Measurements from ENCODE around the gene MRNIP.
"Not testable (repeated sequence)": the region's sequence is repeated elsewhere in the genome, so short reads cannot be mapped to it uniquely, and the experiment has no call there.

Gene MRNIP

DNA sequence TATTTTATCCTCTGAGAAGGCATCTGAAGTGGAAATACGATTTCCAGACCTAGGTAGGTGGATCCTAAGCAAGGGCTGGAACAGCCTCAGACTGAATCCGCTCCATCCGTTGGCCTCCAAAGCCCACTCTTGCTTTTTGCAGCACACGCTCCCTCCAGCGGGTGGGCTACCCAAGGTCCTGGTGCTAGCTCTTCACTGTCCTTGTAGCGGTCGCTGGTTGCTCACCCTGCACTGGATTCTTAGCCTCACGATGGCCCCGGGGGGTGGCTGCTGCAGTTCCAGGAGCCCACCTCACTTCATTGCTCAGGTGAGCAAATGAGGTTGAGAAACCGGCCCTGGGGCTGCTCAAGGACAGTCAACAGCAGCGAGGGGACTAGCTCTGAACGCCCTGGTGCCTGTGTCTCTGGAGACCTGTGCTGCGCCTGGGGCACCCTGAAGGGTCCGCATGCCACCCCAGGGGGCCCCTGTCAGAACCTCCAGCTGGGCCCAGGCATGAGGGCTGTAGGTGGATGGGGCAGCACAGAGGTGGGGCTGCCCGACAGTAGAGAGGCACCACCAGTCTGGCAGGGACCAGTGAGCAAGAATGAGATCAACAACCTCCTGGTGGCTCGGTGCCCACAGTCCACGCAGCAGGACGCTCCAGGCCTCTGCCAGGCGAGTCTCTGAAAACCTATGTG is 56.3 kb downstream of the MRNIP start:
- DNase-seq, result no peak

DNA sequence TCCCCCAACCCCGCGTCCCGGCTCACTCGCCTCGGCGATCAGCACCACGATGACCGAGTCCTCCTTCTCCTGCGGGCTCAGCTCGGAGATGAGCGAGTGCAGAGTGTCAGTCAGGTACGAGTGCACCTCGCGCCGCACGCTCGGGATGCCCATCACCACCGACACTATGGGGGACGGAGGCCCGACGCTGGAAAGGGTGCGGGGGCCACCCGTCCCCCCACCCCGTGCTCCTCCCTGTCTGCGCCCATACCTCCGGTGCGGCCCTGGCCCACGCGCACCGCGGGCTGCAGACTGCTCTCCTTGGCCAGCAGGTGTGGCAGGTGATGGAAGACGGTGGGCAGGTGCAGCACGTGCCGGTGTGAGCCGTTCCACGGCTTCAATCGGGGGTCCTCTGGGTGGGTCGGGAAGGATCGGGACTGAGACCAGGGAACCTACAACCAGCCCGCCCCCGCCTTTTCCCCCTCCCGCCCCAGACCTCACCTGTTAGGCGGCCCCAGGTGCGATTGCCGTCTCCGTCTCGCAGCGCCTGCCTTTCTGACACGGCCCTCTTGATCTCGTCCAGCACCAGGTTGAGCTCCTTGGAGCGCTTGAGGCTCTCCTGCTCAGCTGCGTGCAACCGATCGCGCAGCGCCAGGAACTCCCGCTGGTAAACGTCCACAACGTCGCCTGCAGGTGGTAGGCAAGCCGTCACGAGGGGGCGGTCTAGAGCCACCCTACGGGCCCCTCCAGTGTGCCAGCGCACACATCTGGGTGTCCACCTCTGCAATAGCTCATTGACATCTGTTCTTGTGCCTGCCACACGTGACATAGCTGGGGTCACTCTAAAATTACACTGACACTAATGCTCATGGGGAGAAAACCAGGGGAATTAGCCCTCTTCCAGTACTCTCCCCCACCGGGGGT is 57.1 kb downstream of the MRNIP start:
- no peak for DNase-seq

DNA sequence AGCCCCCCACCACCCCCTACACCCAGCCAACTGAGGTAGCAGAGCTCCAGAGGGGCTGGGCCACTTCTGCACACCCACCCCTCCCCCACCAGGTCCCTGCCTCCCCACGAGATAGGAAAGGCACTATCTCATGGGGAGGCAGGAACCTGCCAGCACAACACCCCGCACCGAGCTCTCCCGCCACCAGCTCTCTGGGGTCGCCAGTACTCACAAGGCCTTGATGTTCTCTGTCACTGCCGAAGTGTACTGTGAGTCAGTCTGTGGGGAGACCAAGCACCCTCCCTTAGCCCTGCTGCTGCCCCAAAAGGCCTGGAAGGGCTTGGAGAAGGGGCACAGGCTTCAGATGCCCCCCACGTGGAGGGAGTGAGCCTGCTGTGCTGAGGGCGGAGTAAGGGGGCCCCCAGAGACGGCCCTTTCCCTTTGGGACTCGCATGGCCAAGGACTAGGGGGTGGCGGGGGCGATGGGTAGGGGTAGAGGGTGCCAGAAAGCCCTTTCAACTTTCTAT is 57.9 kb downstream of the MRNIP start:
- DNase-seq, result no peak

DNA sequence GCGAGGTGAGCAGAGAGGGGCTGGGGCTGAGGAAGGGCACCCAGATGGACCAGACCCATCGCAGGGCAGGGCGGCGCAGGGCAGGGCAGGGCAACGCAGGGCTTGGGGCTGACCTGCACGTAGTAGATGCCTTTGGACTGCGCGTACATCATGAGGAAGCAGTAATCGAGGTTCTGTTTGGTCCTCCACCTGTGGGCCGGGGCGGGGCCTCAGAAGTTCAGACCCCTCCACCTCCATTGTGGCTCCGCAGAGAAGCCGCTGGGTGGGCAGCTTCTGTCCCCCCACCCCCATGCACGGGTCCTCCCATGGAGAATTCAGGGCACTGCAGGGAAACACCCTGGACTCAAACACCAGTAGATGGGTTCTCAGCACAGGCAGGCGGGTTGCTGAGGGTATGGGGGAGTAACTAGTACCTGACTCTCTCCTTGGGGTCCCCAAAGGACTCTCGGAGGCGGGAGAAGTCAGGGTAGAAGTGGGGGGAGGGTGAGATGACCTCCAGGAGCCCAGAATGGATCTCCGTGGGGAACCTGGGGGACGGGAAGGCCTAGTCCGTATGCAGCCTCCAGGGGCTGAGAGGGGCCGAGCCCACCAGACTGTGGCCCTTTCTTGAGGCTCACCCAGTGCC is 58.4 kb downstream of the MRNIP start:
- no peak for DNase-seq

DNA sequence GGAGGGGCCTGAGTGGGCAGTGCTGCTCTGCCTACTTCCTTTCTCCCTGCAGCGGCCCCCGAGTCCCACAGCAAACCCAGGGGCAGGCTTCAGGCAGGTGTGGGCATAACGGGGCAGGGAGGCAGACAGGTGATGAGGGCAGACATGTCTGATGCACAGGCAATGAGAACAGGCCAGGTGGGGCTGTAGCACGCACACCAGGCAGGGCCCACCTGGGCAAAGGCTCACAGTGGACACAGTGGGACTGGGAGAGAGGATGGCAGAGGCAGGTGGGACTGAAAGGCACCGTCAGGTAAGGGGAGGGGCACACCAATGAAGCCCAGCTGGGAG is 59.0 kb downstream of the MRNIP start:
- DNase-seq, result no peak

DNA sequence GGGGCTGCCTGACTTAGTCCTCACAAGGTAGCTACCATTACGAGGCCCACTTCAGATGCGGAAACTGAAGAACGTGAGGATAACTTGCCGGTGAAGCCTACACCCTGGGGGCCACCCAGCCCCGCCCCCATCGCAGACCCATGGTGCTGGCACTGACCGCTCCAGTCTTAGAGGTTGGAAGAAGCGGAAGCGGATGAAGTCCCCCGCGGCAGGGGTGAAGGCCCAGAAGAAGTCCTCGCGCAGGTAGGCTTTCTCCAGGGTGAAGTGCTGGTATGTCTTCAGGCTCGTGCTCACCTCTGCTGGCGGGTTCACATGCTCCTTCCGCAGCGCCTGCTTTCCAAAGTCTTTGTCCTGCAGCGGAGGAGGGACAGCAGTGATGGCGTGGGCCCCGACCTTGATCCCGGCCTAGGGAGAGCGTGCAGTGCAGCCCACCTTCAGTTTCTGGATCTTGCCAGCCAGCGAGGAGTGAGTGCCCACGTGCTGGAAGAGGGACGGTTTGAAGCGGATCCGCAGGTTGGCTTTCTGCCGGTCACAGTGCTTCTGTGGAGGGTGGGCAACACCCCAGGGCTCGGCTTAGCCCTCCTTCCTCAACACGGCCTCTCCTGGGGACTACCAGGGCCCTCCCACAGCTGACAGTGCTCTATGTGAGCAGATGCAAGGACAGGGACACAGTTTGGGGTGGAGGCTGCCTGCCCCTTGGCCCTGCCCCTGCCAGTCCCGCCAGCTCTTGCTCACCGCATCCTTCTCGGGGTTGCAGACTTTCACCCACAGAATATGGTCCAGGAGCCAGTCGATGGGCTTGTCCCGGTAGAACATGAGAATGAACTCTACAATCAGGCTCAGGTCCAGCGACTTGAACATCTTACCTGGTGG is 59.6 kb downstream of the MRNIP start:
- no peak for DNase-seq

DNA sequence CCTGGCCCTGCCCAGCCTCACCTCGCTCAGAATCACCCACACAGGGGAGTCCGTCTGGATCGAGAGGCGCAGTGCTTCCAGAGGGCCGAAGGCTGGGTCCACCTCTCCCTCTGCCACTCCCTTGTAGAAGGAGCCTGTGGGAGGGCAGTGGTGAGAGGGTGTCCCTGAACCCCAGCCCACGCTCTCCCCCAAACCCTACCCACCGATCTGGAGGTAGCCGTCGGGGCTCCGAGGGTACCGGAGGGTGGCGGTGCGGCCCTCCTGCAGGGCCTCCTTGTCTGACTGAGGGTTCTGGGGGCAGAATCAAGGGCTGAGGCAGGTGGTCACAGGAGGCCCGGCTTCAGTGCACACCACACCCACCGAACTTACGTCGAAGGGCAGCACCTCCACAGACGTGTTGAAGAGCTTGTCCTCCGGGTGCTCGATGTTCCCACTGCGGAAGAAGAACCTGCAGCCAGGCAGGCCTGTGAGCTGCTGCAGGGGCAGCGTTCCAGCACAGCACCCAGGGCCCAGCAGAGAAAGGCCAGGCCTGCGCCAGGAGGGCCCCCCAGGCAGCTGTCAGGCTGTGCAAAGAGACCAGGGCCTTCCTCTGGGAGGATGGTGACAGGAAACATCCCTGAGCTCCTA is 60.4 kb downstream of the MRNIP start:
- no peak for DNase-seq

DNA sequence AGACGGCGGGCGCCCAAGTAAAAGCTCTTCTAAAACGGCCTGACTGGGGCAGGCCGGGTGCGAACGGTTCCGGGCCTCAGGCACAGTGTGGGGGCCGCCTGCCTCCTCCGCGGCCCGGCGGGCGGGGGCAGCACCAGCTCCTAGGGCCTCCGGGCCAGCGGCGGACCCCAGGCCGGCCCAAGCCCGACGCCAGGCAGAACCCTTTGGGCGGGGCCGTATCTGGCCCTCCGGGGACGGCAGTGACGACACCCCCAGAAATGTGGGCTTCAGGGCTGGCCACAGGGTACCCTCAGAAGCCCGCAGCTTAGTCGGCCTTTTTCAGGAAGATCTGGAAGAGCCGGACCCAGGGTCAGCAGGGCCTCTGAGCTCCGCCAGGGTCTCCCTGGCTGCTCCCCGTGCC is 60.9 kb downstream of the MRNIP start:
- no peak for DNase-seq

- no peak for DNase-seq
These were observed 61.6 kb downstream of the MRNIP start for GRCh38 chr5:179796877-179797608.

- DNase-seq, result peak; percentile 45 to 67
These were observed 62.5 kb downstream of the MRNIP start for GRCh38 chr5:179795863-179796833.

DNA sequence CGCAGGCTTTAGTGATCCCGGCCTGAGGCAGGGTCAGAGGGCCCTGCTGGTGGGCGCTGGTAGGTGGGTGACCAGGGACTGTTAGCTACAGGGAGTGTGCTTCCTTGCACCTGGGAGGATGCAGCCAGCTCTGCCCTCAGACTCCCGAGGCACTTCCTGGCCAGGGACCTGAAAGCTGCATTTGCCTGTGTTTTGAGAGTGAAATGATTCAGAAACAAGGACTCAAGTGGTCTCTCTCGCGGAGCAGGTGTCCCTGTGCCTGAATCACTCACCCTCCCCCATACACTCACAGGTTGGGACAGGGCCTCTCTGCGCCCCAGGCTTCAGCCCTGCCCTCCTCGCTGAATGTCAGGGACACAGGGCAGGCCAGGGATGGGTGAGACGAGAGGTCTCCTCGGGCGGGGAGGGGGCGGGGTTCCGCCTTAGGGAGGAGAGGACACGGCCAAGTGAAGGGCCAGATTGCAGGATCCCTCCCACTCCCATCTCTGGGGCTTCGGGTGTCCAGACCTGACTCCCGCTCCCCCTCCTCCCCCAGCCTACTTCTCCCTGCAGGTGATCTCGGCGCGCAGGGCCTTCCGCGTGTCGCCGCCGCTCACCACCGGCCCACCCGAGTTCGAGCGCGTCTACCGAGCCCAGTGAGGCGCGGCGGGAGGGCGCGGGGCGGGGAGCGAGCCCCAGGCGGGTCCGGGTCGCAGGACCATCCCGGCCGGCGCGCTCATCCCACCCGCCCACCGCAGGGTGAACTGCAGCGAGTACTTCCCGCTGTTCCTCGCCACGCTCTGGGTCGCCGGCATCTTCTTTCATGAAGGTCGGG is 63.4 kb downstream of the MRNIP start:
- no peak for DNase-seq

- no peak for DNase-seq
These were observed 64.0 kb downstream of the MRNIP start for GRCh38 chr5:179794575-179794974.

DNA sequence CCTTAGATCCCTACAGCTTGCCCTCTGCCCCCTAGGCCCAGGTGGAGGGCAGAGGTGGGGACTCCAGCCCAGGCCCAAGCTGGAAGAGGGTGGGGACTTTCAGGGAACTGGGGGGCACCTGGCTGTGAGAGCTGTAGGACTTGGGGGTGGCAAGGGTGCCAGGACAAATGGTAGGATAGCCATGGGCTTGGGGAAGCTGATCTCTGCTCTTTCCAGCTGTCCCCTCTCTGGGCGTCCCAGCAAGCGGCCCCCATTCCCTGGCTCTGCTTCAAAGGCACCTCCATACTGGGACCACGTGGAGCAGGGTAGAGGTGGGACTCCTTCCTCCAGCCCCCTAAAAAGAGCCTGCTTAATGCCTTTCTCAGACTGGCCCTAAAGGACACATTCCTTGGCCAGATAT is 64.4 kb downstream of the MRNIP start:
- no peak for DNase-seq

- no peak for DNase-seq
These were observed 65.0 kb downstream of the MRNIP start, which contains the start of gene LTC4S for GRCh38 chr5:179793468-179794139. LTC4S (plus strand) TSS chr5:179793986; CDS start chr5:179794081, 95 bp downstream.

GRCh38 chr5:179792612-179793467 is 65.8 kb downstream of the MRNIP start:
- DNase-seq, result no peak

GRCh38 chr5:179791881-179792611 is 66.6 kb downstream of the MRNIP start:
- DNase-seq, result no peak

DNA sequence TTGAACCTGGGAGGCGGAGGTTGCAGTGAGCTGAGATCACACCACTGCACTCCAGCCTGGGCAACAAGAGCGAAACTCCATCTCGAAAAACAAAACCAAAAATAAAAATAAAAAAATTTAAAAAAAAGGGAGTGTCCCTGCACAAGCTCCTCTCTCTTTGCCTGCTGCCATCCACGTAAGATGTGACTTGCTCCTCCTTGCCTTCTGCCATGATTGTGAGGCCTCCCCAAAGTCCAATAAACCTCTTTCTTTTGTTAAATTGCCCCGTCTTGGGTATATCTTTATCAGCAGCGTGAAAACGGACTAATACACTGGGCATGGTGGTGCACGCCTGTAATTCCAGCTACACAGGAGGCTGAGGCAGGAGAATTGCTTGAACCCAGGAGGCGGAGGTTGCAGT is 69.3 kb downstream of the MRNIP start:
- DNase-seq, result not testable (repeated sequence)

All from NCI-H1930 (cell line).